DMS79 treated with DMSO at 0.1 percent for 48 hours (cell line): ENCODE data around the gene SLC43A3.

ENCODE experiments used
- DNase-seq: peaks from one replicate; lab custom pipeline; 2025; lab: John Stamatoyannopoulos, UW

Gene SLC43A3

DNA sequence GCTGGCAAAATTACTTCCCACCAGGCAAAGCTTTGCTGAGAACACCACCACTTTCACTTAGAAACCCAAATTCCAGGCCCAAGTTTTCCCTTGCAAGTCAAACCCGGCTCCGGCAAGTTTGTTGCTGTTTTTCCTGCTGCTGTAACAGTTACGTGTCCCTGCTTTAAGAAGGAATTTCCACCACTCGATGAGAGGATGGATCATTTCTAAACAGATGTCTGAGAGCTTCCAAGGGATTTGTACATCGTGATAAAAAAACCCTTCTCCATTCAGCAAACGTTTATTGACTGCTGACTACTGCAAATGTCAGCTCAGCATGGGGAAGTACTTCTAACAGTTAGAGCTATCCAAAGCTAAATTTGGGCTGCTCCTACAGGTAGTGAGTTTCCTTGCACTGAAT lies 69.1 kb downstream of the SLC43A3 start:
- no peak for DNase-seq

DNA sequence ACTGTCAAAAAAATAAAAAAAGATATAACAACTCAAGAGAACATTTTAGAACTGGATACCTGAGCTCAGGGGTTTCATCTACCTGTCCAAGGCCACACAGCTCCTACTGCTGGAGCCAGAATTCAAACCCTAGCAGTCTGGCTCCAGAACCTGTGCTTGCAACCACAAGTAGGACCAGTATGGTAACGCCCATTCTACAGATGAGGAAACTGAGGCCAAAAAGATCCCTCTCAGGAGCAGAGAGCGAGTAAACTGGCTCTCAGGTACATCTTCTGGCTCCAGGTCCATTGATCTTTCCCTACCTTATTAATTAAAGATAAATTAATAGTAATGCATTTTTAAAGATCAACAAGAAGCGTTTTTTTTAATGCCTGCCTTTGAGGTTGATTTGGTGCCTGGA lies 69.6 kb downstream of the SLC43A3 start:
- DNase-seq, result no peak
